HUES48 (cell line): ENCODE measurements around the gene MTHFSD.

Source experiments
- H3K27ac ChIP-seq: one replicate; pipeline ENCODE4 v1.7.0; 2013; ENCODE audit warnings: low read depth, low read length, inconsistent platforms
- H3K27me3 ChIP-seq: 2 replicates; pipeline ENCODE4 v1.6.1; 2013; ENCODE audit warnings: mild to moderate bottlenecking, low read length; ENCODE audit not compliant: control insufficient read depth, insufficient read depth
- H3K36me3 ChIP-seq: 2 replicates; pipeline ENCODE4 v1.6.1; 2013; ENCODE audit warnings: low read length; ENCODE audit not compliant: control insufficient read depth, insufficient read depth
- H3K4me1 ChIP-seq: 2 replicates; pipeline ENCODE4 v1.6.1; 2013; ENCODE audit warnings: mild to moderate bottlenecking, low read length; ENCODE audit not compliant: control insufficient read depth, insufficient read depth
- H3K4me3 ChIP-seq: 2 replicates; pipeline ENCODE4 v1.5.1; 2013; ENCODE audit warnings: mild to moderate bottlenecking, low read depth, low read length
- H3K9ac ChIP-seq: 2 replicates; pipeline ENCODE4 v1.6.1; 2013; ENCODE audit warnings: mild to moderate bottlenecking, low read depth, low read length, moderate library complexity
- H3K9me3 ChIP-seq: 2 replicates; pipeline ENCODE4 v1.6.1; 2013; ENCODE audit warnings: low read length; ENCODE audit not compliant: control insufficient read depth, insufficient read depth

MTHFSD gene

GRCh38 chr16:86555704-86556075 is 655 bp upstream of the MTHFSD start:
- Histone ChIP-seq H3K4me1 (0 out of 2 replicates have a peak, but pooled peaks cover 3% of the 10 kb centered on the region), H3K36me3 (0 out of 2 replicates have a peak, but pooled peaks cover 3% of the 10 kb centered on the region), H3K27ac (peak overlapping the region; percentile 74), H3K27me3 (no peaks in the 10 kb centered on the region), H3K9ac (peak overlapping the region; percentile 72), H3K4me3 (peak overlapping the region; percentile 82), H3K9me3 (no peaks in the 10 kb centered on the region)

GRCh38 chr16:86554599-86554916 is 477 bp downstream of the MTHFSD start:
- H3K9ac ChIP-seq: peak overlapping the region; percentile 82

GRCh38 chr16:86553356-86553755 is 1.7 kb downstream of the MTHFSD start:
- H3K9me3 ChIP-seq: no peaks in the 10 kb centered on the region
- no peaks in the 10 kb centered on the region for H3K27me3 ChIP-seq
- no peak overlapping the region for H3K27ac ChIP-seq
- H3K4me1 ChIP-seq: 0 out of 2 replicates have a peak, but pooled peaks cover 3% of the 10 kb centered on the region
- 0 out of 2 replicates have a peak, but pooled peaks cover 3% of the 10 kb centered on the region for H3K36me3 ChIP-seq
- H3K9ac ChIP-seq: no peak overlapping the region
- no peak overlapping the region for H3K4me3 ChIP-seq

More at GRCh38 chr16:86554599-86554916, 477 bp downstream of the MTHFSD start:
- H3K9me3 ChIP-seq: no peaks in the 10 kb centered on the region
- peak overlapping the region; percentile 65 for H3K27ac ChIP-seq
- H3K4me1 ChIP-seq: 0 out of 2 replicates have a peak, but pooled peaks cover 3% of the 10 kb centered on the region
- H3K27me3 ChIP-seq: no peaks in the 10 kb centered on the region
- H3K36me3 ChIP-seq: 0 out of 2 replicates have a peak, but pooled peaks cover 3% of the 10 kb centered on the region
- H3K4me3 ChIP-seq: peak overlapping the region; percentile 82

GRCh38 chr16:86550281-86550680 is 4.8 kb downstream of the MTHFSD start:
- H3K27me3 ChIP-seq: no peaks in the 10 kb centered on the region
- H3K9ac ChIP-seq: no peak overlapping the region
- H3K9me3 ChIP-seq: no peaks in the 10 kb centered on the region
- H3K36me3 ChIP-seq: peaks cover 9% of the 10 kb centered on the region
- H3K4me1 ChIP-seq: 0 out of 2 replicates have a peak, but pooled peaks cover 3% of the 10 kb centered on the region
- no peak overlapping the region for H3K27ac ChIP-seq
- no peak overlapping the region for H3K4me3 ChIP-seq

GRCh38 chr16:86549893-86550190 is 5.2 kb downstream of the MTHFSD start:
- Histone ChIP-seq H3K4me3 (no peak overlapping the region), H3K4me1 (0 out of 2 replicates have a peak, but pooled peaks cover 3% of the 10 kb centered on the region), H3K27ac (no peak overlapping the region), H3K9me3 (no peaks in the 10 kb centered on the region), H3K27me3 (no peaks in the 10 kb centered on the region), H3K36me3 (peaks cover 9% of the 10 kb centered on the region), H3K9ac (no peak overlapping the region)

GRCh38 chr16:86549076-86549892 is 5.8 kb downstream of the MTHFSD start:
- H3K27me3 ChIP-seq: no peaks in the 10 kb centered on the region
- peaks cover 9% of the 10 kb centered on the region for H3K36me3 ChIP-seq
- no peaks in the 10 kb centered on the region for H3K9me3 ChIP-seq
- 0 out of 2 replicates have a peak, but pooled peaks cover under 1% of the 10 kb centered on the region for H3K4me1 ChIP-seq
- H3K27ac ChIP-seq: no peak overlapping the region
- H3K9ac ChIP-seq: no peak overlapping the region
- H3K4me3 ChIP-seq: no peak overlapping the region

- Histone ChIP-seq H3K9ac (no peak overlapping the region), H3K27ac (no peak overlapping the region), H3K27me3 (no peaks in the 10 kb centered on the region), H3K4me3 (no peak overlapping the region), H3K9me3 (no peaks in the 10 kb centered on the region), H3K4me1 (no peaks in the 10 kb centered on the region), H3K36me3 (peaks cover 9% of the 10 kb centered on the region)
These were observed 7.7 kb downstream of the MTHFSD start for GRCh38 chr16:86547286-86547685.

GRCh38 chr16:86546638-86547013 is 8.4 kb downstream of the MTHFSD start:
- Histone ChIP-seq H3K27me3 (no peaks in the 10 kb centered on the region), H3K36me3 (peaks cover 16% of the 10 kb centered on the region), H3K9me3 (no peaks in the 10 kb centered on the region), H3K4me3 (no peak overlapping the region), H3K4me1 (no peaks in the 10 kb centered on the region), H3K9ac (no peak overlapping the region), H3K27ac (no peak overlapping the region)

- no peaks in the 10 kb centered on the region for H3K27me3 ChIP-seq
- H3K9ac ChIP-seq: no peak overlapping the region
- H3K36me3 ChIP-seq: peaks cover 18% of the 10 kb centered on the region
- H3K4me1 ChIP-seq: no peaks in the 10 kb centered on the region
- no peak overlapping the region for H3K4me3 ChIP-seq
- no peaks in the 10 kb centered on the region for H3K9me3 ChIP-seq
- no peak overlapping the region for H3K27ac ChIP-seq
These were observed 8.9 kb downstream of the MTHFSD start for GRCh38 chr16:86545954-86546637.

- Histone ChIP-seq H3K4me1 (no peaks in the 10 kb centered on the region), H3K27me3 (no peaks in the 10 kb centered on the region), H3K27ac (no peak overlapping the region), H3K4me3 (no peak overlapping the region), H3K36me3 (peaks cover 23% of the 10 kb centered on the region), H3K9ac (no peak overlapping the region), H3K9me3 (no peaks in the 10 kb centered on the region)
These were observed 9.6 kb downstream of the MTHFSD start for GRCh38 chr16:86545481-86545880.
